ENCODE results near the gene IGSF22.

DNA sequence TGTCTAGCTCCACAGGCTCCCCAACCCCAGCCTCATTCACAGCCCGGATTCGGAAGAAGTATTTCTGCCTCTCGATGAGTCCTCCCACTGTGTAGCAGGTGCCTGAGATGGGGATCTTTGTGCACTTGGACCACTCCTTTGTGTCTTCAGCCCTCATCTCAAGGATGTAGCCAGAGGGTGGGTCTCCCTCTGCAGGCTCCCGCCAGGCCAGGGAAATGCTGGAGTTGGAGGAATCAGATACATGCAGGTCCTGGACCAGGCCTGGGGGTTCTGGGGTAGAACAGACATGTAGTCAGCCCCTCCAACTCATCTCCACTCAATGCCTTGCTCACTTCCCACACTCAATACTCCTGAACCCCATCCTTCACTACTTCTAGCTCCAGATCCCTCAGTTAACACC, 16.6 kb downstream of the IGSF22 start:
- TF ChIP-seq, protein P1, sequence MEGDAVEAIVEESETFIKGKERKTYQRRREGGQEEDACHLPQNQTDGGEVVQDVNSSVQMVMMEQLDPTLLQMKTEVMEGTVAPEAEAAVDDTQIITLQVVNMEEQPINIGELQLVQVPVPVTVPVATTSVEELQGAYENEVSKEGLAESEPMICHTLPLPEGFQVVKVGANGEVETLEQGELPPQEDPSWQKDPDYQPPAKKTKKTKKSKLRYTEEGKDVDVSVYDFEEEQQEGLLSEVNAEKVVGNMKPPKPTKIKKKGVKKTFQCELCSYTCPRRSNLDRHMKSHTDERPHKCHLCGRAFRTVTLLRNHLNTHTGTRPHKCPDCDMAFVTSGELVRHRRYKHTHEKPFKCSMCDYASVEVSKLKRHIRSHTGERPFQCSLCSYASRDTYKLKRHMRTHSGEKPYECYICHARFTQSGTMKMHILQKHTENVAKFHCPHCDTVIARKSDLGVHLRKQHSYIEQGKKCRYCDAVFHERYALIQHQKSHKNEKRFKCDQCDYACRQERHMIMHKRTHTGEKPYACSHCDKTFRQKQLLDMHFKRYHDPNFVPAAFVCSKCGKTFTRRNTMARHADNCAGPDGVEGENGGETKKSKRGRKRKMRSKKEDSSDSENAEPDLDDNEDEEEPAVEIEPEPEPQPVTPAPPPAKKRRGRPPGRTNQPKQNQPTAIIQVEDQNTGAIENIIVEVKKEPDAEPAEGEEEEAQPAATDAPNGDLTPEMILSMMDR (IDR thresholded peaks at IDR 0.05), result no peak
- TF ChIP-seq POLR2A (IDR thresholded peaks at IDR 0.05) (no peak), POLR2AphosphoS5 (IDR thresholded peaks at IDR 0.05) (no peak)

All from stomach (tissue), 4 donors.